Measurements from ENCODE around the gene PRPF31.

The PRPF31 gene

GRCh38 chr19:54142166-54142780, 26.7 kb downstream of the PRPF31 start:
- no peak for DNase-seq

- DNase-seq, result no peak
Measured at GRCh38 chr19:54145541-54146158, 30.1 kb downstream of the PRPF31 start.

- DNase-seq, result no peak
Measured at GRCh38 chr19:54147676-54148075, 32.1 kb downstream of the PRPF31 start.

- no peak for DNase-seq
Measured at GRCh38 chr19:54148158-54148557, 32.6 kb downstream of the PRPF31 start.

- DNase-seq, result no peak
Measured at GRCh38 chr19:54149021-54149812, 33.7 kb downstream of the PRPF31 start.

- DNase-seq, result no peak
Measured at GRCh38 chr19:54151362-54152035, 35.9 kb downstream of the PRPF31 start.

- no peak for DNase-seq
Measured at GRCh38 chr19:54152267-54152666, 36.7 kb downstream of the PRPF31 start.

- no peak for DNase-seq
Measured at GRCh38 chr19:54152878-54153524, 37.4 kb downstream of the PRPF31 start.

GRCh38 chr19:54153731-54154326, 38.3 kb downstream of the PRPF31 start:
- DNase-seq, result no peak

- DNase-seq, result no peak
Measured at GRCh38 chr19:54154603-54155345, 39.2 kb downstream of the PRPF31 start.

GRCh38 chr19:54155694-54156093, 40.1 kb downstream of the PRPF31 start:
- no peak for DNase-seq

GRCh38 chr19:54156490-54156889, 40.9 kb downstream of the PRPF31 start:
- DNase-seq, result no peak

- DNase-seq, result no peak
Measured at GRCh38 chr19:54156953-54157352, 41.4 kb downstream of the PRPF31 start.

GRCh38 chr19:54158812-54159351, 43.3 kb downstream of the PRPF31 start:
- no peak for DNase-seq

GRCh38 chr19:54159352-54160181, 44.0 kb downstream of the PRPF31 start, which contains the start of gene LENG1:
TSS of gene LENG1 (minus strand) at chr19:54159721. CDS start at chr19:54159695, 26 bp downstream.
- DNase-seq, result peak; percentile 100

- no peak for DNase-seq
Measured at GRCh38 chr19:54160182-54160811, 44.7 kb downstream of the PRPF31 start.

- no peak for DNase-seq
Measured at GRCh38 chr19:54160854-54161253, 45.3 kb downstream of the PRPF31 start.

- DNase-seq, result no peak
Measured at GRCh38 chr19:54162241-54162805, 46.8 kb downstream of the PRPF31 start.

- DNase-seq, result no peak
Measured at GRCh38 chr19:54162884-54163283, 47.3 kb downstream of the PRPF31 start.

Measured in amniotic stem cell (primary cell).